Spleen (tissue), 7 donors: Measurements from ENCODE around the gene RPL37.

ENCODE experiments used
- CTCF ChIP-seq, 11 experiments: fragments of 200-600 bp in 7 of 11; fragments of 450-650 bp in 4 of 11; sonication (generic) in 4 of 11; IDR thresholded peaks in 8 of 11; conservative IDR thresholded peaks in 3 of 11; 1 replicate in 7 of 11; 2 replicates in 4 of 11; pipeline versions ENCODE4 v1.4.0 to v1.8.0; 2016 to 2021; ENCODE audit warnings: antibody characterized with exemption in 11 of 11, inconsistent platforms in 4 of 11, mild to moderate bottlenecking in 1 of 11
- POLR2A ChIP-seq, 3 donors: fragments of 450-650 bp; IDR thresholded peaks; one replicate each; pipeline ENCODE4 v1.5.1; 2017; ENCODE audit warnings: antibody characterized with exemption in 3 of 3, mild to moderate bottlenecking in 1 of 3
- POLR2AphosphoS5 ChIP-seq, 3 donors: sonication (generic); formaldehyde crosslinking; IDR thresholded peaks; one replicate each; pipeline ENCODE4 v1.5.1; 2017; ENCODE audit warnings: antibody characterized with exemption in 3 of 3
- donor health status: DM: no; HTN: no; CAD: no; lungs with moderate emphysema.
- donor health status: DM: no; HTN: no; CAD: no.
- donor health status: DM: no; HTN: no; CAD: no.

GRCh38 chr5:40882291-40882690, 47.3 kb upstream of the RPL37 start:
- TF ChIP-seq CTCF (IDR thresholded peaks at IDR 0.05 in 8 of 11, conservative IDR thresholded peaks at IDR 0.05 in 3 of 11) (no peak), POLR2A (IDR thresholded peaks at IDR 0.05) (no peak), POLR2AphosphoS5 (IDR thresholded peaks at IDR 0.05) (no peak)
